HG02623 (cell line): ENCODE measurements around the gene LRRC17.
"Not testable (repeated sequence)": the region's sequence is repeated elsewhere in the genome, so short reads cannot be mapped to it uniquely, and the experiment has no call there.

ENCODE experiments used
- ATAC-seq: cut with Tn5 transposase; IDR thresholded peaks from one replicate; pipeline ENCODE4 v1.9.1; 2021; ENCODE audit warnings: moderate library complexity; ENCODE audit not compliant: unreplicated experiment

Gene LRRC17

DNA sequence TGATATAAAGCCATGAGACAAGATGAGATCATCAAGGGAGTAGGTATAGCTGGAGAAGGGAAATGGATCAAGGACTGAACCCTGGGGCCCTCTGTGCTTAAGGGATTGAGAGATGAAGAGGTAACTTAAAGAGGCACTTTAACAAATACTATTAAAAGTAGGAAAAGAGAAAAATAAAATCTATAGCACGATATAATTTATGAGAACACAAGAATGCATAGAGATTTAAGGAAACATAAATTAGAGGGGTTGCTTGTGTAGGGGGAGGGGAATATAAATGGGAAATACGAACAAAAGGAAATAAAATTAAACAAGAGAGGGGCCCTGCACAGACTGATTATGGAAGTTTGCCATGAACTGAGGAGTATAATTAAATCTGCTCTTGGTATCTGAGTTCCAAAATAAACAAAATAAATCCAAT lies 15.6 kb upstream of the LRRC17 start:
- no peak for ATAC-seq

DNA sequence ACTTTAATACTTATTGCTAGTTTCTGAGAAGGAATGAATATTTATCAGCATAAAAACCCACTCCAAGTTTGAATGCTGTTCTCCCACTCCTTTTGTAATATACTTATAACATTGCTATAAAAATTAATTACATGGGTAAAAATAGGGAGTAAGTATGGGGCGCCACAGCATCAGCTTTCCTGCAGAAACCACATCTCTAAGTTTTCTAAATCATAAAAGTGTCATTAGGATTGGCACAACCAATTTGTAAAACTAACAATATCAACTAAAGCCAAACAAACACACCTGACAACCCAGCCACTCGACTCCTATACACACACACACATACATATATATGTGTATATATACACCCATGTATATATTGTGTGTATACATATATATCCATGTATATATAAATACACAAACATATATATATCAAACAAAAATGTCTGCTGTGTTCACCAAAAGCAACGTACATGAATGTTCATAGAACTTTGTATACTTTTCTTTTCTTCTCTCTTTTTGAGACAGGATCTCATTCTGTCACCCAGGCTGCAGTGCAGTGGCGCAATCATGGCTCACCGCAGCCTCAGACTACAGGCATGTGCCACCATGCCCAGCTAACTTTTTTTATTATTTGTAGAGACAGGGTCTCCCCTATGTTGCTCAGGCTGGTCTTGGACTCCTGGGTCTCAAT lies 14.8 kb upstream of the LRRC17 start:
- no peak for ATAC-seq

DNA sequence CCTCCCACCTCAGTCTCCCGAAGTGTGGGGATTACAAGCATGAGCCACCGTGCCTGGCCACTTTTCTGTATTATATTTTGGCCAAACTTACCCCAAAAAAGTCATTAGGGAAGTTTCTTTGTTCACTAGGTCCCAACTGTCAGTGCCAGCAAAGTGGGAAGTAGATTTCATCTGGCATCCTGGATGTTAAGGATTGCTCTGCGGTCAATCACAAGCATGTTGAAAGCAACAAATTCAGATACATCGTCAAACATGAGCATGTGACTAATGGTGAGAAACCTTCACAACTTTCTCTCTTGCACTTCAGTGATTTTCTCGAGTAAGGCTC lies 14.3 kb upstream of the LRRC17 start:
- no peak for ATAC-seq

DNA sequence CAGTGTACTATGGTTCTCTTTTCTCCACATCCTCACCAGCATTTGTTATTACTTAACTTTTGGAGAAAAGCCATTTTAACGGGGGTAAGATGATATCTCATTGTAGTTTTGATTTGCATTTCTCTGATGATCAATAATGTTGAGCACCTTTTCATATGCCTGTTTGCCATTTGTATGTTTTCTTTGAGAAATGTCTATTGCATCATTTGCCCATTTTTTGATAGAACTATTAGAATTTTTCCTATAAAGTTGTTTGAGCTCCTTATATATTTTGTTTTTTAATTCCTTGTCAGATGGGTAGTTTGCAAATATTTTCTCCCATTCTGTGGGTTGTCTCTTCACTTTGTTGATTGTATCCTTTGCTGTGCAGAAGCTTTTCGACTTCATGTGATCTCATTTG lies 10.7 kb upstream of the LRRC17 start:
- ATAC-seq: not testable (repeated sequence)

DNA sequence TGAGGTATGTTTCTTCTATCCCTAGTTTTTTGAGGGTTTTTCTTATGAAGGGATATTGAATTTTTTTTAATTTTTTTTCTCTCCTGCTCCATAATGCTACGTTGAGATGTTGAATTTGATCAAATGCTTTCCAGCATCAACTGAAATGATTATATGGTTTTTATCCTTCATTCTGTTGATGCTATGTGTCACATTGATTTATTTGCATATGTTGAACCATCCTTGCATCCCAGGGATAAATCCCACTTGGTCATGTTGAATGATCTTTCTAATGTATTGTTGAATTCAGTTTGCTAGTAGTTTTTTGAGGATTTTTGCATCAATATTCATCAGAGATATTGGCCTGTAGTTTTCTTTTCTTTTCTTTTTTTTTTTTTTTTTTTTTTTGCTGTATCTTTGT lies 9.2 kb upstream of the LRRC17 start:
- not testable (repeated sequence) for ATAC-seq

DNA sequence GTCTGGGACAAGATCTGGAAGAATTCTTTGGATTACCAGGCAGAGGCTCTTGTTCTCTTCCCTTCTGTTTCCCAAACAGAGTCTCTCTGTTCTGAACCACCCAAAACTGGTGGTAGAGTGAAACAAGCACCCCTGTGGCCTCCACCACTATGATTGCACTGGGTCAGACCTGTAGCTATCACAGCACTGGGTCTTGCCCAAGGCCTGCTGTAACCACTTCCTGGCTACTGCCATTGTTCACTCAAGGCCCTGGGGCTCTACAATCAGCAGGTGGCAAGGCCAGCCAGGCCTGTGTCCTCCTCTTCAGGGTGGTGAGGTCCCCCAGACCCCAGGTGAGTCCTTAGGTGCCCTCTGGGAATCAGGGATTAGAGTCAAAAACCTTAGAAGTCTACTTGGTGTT lies 4.1 kb upstream of the LRRC17 start:
- no peak for ATAC-seq

DNA sequence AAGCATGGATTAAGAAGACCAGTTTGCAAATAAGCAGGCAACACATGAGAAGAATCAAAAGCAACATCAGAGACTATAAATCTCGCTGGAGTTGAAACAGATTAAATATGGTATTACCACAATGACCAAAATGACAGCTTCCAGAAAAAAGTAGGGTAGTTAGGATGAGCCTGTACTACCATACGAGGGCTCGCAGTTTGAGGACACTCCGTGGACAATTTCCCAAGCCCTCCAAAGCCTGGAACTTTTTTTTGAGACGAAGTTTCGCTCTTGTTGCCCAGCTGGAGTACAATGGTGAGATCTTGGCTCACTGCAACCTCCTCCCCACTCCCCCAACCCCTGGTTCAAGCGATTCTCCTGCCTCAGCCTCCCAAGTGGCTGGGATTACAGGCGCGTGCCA lies 1.0 kb downstream of the LRRC17 start:
- ATAC-seq: no peak

DNA sequence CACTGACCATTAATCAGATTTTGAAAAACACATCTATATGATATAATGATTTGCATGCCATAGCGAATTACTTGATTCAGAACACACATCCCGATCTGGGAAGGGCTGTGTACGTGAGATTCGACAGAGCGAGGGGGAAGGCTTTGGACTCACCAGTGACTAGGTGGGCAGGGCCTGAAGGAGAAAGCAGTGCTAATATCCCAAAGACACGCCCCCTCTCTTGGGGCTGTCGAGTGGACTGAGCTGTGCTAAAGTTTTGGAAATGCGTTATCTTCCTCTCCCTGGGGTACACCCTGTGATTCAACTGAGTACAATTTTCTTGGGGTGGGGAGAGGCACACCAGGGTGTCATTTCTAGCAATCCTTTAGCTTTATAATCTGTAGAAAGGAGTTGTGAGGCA lies 1.8 kb downstream of the LRRC17 start:
- no peak for ATAC-seq

DNA sequence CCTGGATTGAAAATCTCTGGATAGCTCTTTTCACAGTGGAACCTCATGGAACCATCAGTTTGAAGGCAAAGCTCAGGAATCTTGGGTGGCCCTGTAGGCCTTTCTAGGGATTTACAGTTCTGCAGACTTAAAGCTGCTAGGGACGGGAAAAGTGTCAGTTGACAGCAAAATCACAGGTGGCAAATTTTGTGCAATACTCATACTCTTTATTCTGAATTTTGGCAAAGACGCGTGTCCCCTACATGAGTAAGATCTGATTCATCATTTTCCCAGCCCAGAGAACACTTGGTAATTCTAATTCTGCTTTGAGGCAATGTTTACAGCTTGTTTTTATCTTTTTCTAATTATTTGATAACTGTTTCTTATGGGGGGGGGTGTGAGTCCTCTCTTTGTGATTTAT lies 3.6 kb downstream of the LRRC17 start:
- ATAC-seq: no peak

DNA sequence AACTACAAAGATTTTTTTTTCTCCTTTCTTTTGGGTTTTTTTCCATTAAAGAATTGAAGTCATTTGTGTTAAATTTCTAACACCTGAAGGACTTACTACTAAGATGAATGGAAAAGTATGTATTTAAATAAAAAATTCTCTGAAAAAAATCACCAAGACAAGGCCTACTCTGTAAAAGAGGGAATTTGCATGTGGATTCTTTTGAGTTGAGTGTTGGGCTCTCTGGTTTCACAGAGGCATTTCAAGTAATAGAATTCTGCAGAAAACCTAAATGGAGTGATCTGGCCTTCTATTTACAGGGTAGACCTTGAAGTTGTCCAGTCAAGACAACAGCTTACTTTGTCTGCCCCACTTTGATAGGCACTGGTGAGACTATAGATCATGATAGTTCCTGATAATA lies 4.1 kb downstream of the LRRC17 start:
- no peak for ATAC-seq

DNA sequence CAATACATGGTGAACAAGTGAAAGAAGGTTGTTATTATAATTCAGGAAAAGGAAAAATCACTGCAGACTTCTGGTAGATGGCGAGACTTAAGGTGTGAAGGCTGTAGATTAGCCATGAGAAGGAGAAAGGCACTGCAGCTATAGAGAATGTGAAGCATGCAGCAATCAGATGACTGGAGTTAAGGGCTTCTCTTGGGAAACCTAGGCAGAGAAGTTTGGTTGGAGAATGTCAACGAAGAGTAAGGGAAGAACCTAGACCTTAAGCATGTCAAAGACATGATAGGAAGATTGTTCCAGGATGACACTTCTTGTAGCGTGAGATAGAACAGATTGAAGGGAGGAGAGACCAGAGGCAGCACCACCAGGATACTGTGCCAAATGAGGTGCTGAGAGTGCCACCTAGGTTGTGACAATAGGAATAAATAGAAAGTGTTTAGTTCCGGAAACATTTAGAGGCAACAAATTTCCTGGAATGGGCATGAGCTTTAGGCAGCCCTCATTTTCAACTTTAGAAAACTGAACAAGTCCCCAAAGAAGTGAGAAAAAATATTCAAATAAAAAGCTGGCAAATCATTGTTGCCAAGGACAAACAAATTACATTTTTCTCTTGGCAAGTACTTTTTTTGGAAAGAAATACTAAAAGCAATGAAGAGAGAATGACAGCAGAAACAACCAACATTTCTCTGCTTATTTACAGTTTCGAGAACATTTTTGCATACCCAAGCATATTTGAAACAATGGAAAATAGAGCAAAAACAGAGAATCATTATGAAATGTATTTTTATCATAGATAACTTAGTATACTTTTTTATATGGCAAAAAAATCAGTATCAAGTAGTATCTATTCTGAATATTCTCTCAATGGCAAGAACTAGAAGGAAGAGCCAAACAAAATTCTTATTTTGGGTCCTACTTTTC lies 4.9 kb downstream of the LRRC17 start:
- ATAC-seq: no peak

DNA sequence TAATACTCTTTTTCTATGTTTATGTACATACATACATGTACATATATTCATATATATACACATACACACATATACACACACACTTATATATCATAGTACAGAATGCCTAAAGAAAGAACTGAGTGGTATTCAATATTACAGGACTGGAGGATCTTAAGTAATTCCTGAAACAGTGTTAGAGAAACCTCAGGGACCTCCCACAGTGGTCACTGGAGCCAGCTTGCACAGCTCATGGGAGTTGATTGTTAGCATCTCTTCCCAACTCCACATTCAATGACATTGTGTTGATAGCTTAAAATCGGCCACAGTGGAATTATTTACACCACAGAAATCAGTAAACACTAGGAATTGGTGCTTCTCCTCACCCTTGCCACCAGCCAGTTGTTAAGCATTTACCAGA lies 6.0 kb downstream of the LRRC17 start:
- no peak for ATAC-seq

DNA sequence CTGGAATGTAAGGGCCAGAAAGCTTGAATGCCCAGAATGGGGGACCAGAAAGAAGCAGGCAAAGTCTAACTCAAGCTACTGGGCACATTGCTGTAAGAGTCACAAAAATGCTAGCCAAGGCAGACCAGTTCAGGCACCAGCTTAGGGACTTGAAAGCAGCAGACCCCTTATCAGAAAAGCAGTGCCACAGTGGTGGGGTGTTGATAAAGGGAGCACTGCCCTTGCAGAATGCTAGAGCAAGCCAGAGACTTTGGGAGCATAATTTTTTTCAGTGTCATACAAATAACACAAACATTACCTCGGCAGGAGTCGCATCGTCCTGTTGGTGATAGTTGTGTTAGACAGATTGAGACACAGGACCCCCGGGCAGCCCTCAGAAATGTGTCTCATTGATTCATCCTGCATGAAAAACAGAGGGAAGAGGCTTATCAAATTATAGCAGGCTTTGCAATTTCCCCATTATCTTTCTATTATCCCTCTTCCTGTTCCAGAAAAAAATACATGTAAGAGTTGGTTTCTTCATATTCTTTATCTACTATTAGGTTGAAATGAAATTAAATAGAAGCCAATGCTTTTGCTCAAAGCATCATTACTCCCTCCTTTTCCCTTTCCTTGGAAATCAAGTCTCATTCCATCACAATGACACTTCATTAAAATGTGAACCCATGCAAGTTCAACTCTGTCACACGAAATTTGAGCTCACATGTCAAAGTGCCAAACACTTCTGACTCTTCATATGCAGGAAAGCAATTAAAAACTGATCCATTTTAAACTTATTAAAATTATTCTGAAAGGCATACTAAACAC lies 13.4 kb downstream of the LRRC17 start:
- no peak for ATAC-seq

DNA sequence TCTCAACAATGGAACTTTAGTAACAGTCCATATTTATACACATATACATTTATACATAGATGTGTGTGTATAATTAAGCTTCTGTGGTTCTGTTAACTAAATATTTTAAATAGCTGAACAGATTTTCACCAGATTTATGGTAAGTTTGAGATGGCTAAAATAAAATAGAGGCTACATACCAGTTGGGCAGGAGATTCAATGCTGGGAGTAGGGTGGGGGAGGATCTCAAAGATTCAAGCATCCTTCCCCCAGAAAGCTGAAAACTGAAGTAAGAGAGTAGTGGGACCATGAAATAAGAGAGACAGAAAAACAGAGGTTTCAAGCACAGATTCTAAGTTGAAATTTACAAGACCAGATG lies 14.0 kb downstream of the LRRC17 start:
- ATAC-seq: no peak

DNA sequence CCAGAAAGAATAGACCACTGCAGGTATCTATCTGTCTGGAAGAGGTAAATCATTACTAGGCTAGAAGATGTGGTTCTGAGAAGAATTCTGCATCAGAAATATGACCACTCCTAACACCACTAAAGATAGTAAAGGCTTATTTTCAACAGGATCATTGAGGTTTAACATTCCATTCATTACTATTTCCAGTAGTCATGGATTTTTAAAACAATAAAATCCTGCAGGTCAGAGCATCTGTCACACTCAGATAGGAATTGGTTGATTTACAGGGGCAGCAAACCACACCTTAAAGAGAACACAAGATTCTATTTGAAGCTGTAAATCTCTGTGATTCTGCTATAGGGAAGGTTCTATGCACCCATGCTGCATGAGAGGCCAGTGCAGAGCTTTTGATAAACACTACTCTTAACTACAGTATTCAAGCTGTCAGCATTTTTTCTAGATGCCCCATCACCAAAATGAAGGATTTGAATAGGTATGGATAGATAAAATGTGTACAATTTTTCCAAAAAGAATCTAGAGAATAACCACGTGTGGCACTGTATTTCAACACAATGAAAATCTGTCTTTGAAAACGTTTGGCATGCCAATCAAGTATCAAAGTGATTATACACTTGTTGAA lies 14.6 kb downstream of the LRRC17 start:
- no peak for ATAC-seq

DNA sequence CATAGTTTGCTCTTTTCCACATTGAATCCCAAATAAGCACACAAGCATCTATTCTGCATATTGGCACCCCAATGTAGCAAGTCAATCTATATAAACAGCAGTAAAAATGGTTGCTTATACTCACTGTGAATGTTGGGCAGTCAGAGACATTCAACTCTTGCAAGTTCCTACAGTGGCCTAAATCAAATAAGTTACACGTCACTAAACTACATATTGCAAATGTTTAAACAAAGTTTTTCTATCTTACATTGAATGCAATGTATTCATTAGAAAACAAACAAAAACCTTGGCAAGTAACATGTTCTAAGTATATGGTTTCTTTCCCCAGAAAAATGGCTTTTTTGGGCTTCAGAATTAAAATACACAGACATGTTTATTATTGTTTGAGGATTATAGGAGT lies 19.0 kb downstream of the LRRC17 start:
- ATAC-seq: no peak

DNA sequence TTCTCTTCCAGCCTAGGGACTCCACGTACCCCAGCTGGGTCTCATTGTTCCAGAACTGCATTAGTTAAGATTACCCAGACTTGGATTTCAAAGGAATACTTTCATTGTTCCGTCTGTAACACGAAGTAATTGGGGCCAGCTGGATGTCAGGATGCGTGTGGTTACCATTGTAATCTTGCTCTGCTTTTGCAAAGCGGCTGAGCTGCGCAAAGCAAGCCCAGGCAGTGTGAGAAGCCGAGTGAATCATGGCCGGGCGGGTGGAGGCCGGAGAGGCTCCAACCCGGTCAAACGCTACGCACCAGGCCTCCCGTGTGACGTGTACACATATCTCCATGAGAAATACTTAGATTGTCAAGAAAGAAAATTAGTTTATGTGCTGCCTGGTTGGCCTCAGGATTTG lies 21.0 kb downstream of the LRRC17 start:
- no peak for ATAC-seq

DNA sequence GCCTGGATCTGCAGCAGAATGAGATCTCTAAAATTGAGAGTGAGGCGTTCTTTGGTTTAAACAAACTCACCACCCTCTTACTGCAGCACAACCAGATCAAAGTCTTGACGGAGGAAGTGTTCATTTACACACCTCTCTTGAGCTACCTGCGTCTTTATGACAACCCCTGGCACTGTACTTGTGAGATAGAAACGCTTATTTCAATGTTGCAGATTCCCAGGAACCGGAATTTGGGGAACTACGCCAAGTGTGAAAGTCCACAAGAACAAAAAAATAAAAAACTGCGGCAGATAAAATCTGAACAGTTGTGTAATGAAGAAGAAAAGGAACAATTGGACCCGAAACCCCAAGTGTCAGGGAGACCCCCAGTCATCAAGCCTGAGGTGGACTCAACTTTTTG lies 21.4 kb downstream of the LRRC17 start:
- ATAC-seq: no peak

DNA sequence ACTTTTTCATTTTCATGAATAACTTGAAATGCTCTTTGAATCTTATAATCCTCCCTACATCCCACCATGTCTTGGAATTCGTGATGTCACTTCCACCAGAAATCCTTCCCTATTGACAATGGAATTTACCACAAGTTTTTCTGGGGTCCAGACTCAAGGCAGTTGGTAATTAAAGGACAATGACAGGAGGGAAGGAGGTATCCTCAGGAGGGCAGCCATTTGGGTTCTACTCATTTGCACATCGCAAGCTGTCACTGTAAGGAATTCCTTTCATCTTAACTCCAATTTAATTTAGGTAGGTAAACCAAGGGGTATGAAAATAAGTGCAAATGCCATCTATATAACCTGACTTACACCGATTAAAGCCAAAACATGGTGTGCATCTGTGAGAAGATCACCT lies 21.9 kb downstream of the LRRC17 start:
- no peak for ATAC-seq

DNA sequence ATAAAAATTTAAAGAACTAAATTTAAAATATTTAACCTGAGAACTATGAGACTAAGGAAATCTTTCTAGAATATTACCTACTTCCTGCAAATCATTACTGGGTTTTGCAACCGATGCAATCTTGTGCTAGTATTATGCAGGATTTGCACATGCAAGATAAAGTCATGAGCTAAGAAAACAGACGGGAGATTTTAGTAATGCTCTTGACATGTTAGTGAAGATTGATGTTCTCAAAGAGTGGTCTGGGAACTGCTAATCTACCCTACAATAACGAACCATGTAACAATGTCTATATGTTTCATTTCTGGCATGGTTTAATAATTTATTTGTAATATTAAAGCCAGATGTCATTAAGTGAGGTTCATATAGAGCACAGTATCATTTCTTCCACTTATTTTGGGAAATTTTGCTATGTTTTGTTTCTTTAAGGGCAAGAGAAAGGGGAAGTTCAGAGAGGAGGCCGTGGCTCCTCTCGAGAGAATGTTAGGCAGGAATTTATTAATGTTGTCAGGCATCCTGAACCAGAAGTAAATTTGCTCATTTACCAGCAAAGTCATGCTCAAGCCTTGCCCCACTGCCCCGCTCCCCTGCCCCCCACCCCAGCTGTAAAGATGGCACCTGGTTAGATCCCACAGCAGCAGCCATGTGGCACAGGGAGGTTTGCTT lies 22.8 kb downstream of the LRRC17 start:
- ATAC-seq: no peak

DNA sequence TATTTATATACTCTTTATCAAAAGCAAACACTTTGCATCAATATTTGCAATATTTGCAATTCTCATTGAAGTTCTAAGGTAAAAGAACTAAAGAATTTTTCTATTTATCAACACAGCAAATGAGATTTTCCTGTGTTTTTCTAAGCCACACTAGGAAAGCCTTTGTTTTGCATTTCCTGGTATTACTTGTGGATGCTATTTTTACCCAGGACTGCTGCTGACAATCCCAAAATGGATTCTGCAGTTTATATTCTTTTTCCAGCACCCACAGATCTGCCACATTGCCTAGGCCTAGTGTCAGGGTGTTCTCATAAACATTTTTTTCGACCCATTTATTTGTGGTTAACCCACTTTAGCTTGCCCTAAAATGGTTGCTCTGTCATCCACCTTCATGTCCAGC lies 25.9 kb downstream of the LRRC17 start:
- ATAC-seq: no peak
